Stimulated activated CD4-positive, alpha-beta T cell treated with anti-CD3 and anti-CD28 coated beads, Interleukin-4, amount 100 ng/mL, for 48 hours (primary cell): ENCODE data around the gene CTPS2.

ENCODE experiments used
- DNase-seq, 2 donors: peaks; one replicate each; pipeline ENCODE4 v3.0.0-alpha.2; 2020; ENCODE audit warnings: low read depth in 2 of 2

Gene CTPS2

GRCh38 chrX:16559206-16559619 is 153.3 kb downstream of the CTPS2 start:
- DNase-seq, result no peak

GRCh38 chrX:16558489-16558888 is 154.0 kb downstream of the CTPS2 start:
- DNase-seq, result no peak

- no peak for DNase-seq
Measured at GRCh38 chrX:16552546-16552945, 159.9 kb downstream of the CTPS2 start.

GRCh38 chrX:16547644-16548043 is 164.8 kb downstream of the CTPS2 start:
- no peak for DNase-seq

GRCh38 chrX:16544969-16545368 is 167.5 kb downstream of the CTPS2 start:
- no peak for DNase-seq
